Glomerular visceral epithelial cell (primary cell): ENCODE data around the gene SH3TC1.

Experiments
- DNase-seq: peaks from one replicate; pipeline ENCODE4 v3.0.0-alpha.2; 2016; ENCODE audit errors: extremely low spot score

SH3TC1 gene

GRCh38 chr4:8229331-8229975 lies 30.4 kb downstream of the SH3TC1 start:
- DNase-seq = no peak

- no peak for DNase-seq
These were observed 30.9 kb downstream of the SH3TC1 start for GRCh38 chr4:8230033-8230432.

DNA sequence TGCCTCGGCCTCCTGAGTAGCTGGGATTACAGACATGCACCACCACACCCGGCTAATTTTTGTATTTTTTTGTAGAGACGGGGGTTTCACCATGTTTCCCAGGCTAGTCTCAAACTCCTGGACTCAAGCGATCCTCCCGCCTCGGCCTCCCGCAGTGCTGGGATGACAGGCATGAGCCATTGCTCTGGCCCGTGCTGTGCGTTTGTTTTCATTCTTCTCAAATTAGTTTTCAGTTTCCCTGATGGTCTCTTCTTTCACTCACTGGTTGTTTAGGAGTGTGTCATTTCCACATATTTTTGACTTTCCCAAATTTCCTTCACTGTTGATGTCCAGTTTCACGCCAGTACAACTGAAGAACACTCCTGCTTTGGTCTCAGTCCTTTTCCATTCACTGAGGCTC lies 31.8 kb downstream of the SH3TC1 start:
- no peak for DNase-seq

DNA sequence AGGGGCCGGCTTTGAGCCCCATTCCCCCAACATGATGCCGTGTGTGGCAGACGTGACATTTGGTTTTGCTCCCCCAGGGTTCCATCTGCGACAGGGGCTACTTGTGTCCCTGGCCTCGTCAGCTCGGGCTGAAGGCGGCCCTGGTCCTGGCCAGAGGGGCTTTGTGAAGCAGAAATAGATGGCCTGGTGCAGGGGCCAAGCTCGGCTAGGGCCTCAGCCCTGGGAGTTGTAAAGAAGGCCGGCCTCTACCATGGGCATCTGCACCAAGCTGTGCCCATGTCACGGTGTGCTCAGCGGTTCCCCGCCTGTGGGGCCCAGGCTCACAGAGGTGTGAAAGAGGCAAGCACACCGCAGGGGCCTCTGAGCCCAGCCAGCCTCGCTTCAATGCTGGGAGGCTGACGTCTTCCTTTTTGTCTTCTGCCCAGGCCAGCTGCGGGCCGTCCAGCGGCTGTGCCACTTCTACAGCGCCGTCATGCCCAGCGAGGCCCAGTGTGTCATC lies 32.5 kb downstream of the SH3TC1 start:
- DNase-seq = no peak

- DNase-seq = no peak
These were observed 33.7 kb downstream of the SH3TC1 start for GRCh38 chr4:8232748-8233147.

- no peak for DNase-seq
These were observed 34.8 kb downstream of the SH3TC1 start for GRCh38 chr4:8233672-8234484.

GRCh38 chr4:8234715-8235114 lies 35.6 kb downstream of the SH3TC1 start:
- DNase-seq = no peak

DNA sequence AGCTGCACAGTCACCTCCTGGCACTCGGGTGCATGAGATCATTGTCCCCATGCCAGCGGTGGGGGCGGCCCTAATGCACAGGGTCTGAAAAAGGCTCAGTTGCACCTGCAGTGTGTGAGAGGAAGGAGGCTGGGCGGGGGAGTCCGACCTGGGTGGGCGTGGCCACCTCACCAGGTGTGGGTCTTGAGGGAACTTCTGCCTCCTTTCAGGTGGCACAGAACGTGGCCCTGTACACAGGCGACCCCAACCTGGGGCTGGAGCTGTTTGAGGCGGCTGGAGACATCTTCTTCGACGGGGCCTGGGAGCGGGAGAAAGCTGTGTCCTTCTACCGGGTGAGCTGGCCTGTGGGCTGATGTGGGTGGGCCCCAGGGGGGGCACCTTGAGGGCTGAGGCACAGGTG lies 36.1 kb downstream of the SH3TC1 start:
- no peak for DNase-seq

GRCh38 chr4:8235686-8236085 lies 36.6 kb downstream of the SH3TC1 start:
- DNase-seq = no peak

- no peak for DNase-seq
These were observed 37.2 kb downstream of the SH3TC1 start for GRCh38 chr4:8236106-8236919.

DNA sequence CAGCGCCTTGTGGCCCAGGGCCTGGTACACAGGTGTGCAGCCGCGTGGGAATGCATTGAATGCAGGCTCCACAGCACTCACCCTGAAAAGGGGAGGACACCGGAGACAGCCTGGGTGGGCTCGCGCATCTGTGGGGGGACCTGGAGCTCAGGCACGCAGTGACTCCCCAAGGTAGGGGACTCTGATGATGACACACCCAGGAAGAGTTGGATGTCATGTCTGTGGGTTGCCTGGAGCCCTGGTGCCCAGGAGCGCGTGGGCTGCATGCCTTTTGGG lies 37.8 kb downstream of the SH3TC1 start:
- DNase-seq = no peak

GRCh38 chr4:8237256-8237989 lies 38.3 kb downstream of the SH3TC1 start:
- no peak for DNase-seq

DNA sequence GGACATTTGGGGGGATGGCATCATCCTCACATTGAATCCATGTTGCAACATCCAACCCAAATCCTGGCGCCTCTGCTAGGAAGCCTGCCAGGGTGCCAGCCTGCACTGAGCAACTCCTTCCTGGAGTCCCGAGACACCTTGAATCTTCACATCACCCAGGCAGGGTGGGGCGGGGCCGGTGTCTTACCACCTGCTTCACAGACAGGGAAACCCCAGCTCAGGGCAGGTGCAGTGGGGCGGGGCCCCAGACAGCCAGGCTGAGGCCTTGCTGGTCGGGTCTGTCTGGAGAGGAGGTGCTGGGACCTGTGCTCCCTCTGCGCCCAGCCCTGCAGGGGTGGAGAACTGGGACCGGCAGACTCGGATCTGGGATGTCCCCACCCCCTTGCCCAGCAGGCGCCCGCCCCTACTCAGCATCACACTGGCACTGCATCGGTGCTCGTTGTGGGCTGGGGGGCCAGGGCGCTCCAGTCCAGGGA lies 39.0 kb downstream of the SH3TC1 start:
- no peak for DNase-seq

DNA sequence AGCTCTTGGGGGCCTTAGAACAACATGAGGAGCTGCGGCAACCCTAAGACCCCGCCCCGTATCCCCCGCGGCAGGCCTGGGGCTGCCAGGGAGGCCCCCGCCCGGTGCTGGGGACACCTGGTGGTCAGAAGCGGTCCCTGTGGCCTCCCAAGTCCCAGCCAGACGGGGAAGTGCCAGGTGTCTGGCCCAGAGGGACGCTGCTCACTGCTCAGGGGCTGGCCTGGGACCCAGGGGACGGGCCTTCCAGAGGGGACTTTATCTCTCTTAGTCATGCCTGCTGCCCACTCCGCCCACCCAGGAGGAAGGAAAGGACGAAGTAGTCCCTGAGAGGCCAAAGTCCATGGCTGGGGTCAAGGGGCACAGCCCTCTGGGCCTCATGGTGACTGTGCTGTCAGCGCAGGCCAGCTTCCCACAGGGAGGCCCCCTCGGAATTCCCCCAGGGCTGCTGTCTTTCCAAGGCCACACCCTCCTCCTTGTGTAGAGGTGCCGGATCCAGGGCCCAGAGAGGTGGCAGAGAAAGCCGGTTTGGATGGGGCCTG lies 39.5 kb downstream of the SH3TC1 start:
- no peak for DNase-seq

DNA sequence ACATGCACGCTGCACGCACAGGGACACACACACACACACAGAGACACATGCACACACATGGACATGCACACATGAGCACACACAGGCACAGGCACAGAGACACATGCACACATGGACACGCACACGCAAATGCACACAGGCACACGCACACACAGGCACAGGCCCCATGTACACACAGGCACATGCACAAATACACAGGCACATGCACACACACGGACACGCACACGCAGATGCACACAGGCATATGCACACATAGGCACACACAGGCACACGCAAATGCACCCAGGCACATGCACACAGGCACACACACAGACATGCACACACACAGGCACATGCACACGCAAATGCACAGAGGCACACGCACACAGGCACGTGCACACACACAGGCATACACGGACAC lies 40.1 kb downstream of the SH3TC1 start:
- DNase-seq = no peak

- DNase-seq = no peak
These were observed 40.6 kb downstream of the SH3TC1 start for GRCh38 chr4:8239661-8240060.

GRCh38 chr4:8240211-8241041 lies 41.3 kb downstream of the SH3TC1 start:
- no peak for DNase-seq

- no peak for DNase-seq
These were observed 42.2 kb downstream of the SH3TC1 start for GRCh38 chr4:8241211-8241779.

GRCh38 chr4:8241895-8242696 lies 43.0 kb downstream of the SH3TC1 start:
- DNase-seq = peak; percentile 85
